Gastrocnemius medialis (tissue), 4 donors: ENCODE results near the gene MSLN. TPM values are rescaled to one million over a fixed set of nuclear protein-coding genes. Genes with fewer than 3 reads are reported as not detected.

Experiments used
- ATAC-seq, 2 donors: fragments of 150-250 bp; one replicate each; pipeline ENCODE4 v1.9.1; 2016
- DNase-seq, 2 donors: peaks; one replicate each; pipeline ENCODE4 v3.0.0-alpha.2; 2019
- H3K27ac ChIP-seq, 4 donors: fragments of 200-600 bp; sonication (generic); 1 replicate in 1 of 4; 2 replicates in 3 of 4; pipeline ENCODE4 v1.5.1; 2016 to 2018; ENCODE audit warnings: mild to moderate bottlenecking in 2 of 4, moderate library complexity in 1 of 4
- H3K27me3 ChIP-seq, 3 donors: fragments of 200-600 bp; sonication (generic) in 2 of 3; 1 replicate in 1 of 3; 2 replicates in 2 of 3; pipeline versions ENCODE4 v1.5.1 to v1.6.0; 2016 to 2019; ENCODE audit warnings: mild to moderate bottlenecking in 1 of 3, moderate library complexity in 1 of 3
- H3K36me3 ChIP-seq, 2 donors: fragments of 200-600 bp; sonication (generic) in 1 of 2; one replicate each; pipeline ENCODE4 v1.5.1; 2017 to 2018
- H3K4me1 ChIP-seq, 2 donors: fragments of 200-600 bp; sonication (generic) in 1 of 2; one replicate each; pipeline ENCODE4 v1.5.1; 2016 to 2017; ENCODE audit warnings: mild to moderate bottlenecking in 2 of 2
- H3K4me3 ChIP-seq, 4 donors: fragments of 200-600 bp; sonication (generic) in 3 of 4; 1 replicate in 1 of 4; 2 replicates in 3 of 4; pipeline ENCODE4 v1.5.1; 2016 to 2019; ENCODE audit warnings: mild to moderate bottlenecking in 2 of 4
- H3K9me3 ChIP-seq, 3 donors: fragments of 200-600 bp; sonication (generic) in 2 of 3; 1 replicate in 1 of 3; 2 replicates in 2 of 3; pipeline ENCODE4 v1.5.1; 2016 to 2019
- POLR2A ChIP-seq, 2 donors: fragments of 450-650 bp; IDR thresholded peaks; one replicate each; pipeline ENCODE4 v1.6.1; 2017; ENCODE audit warnings: antibody characterized with exemption in 2 of 2, mild to moderate bottlenecking in 2 of 2, moderate library complexity in 2 of 2
- in situ Hi-C, 4 donors: fragments of 200-750 bp; cut with MboI; loops; one replicate each; pipeline versions ENCODE4 v1.15.0 to v1.8.0; 2017; ENCODE audit warnings: low sequenced_read_pairs in 4 of 4
- intact Hi-C: fragments of 100-400 bp; cut with DNase I; formaldehyde crosslinking; loops from one replicate; pipeline ENCODE4 v1.15.1; 2023; ENCODE audit warnings: low total_unique reads
- total RNA-seq, 4 donors: library from RNA; depleted of rRNA; stranded (reverse); fragments of >200 nt; gene quantifications; one replicate each; pipeline versions ENCODE4 v1.1.0 to v1.2.3, GENCODE V29; 2016
- TF ChIP-seq, protein P1 (sequence below), 5 experiments: fragments of 450-650 bp in 3 of 5; fragments of 200-600 bp in 2 of 5; sonication (generic) in 2 of 5; IDR thresholded peaks in 4 of 5; conservative IDR thresholded peaks in 1 of 5; 1 replicate in 4 of 5; 2 replicates in 1 of 5; pipeline ENCODE4 v1.5.1; 2016 to 2019; ENCODE audit warnings: antibody characterized with exemption in 5 of 5, mild to moderate bottlenecking in 3 of 5, moderate library complexity in 3 of 5

Gene MSLN
- total RNA-seq, 4 donors from 2014 or later, result not detected

DNA sequence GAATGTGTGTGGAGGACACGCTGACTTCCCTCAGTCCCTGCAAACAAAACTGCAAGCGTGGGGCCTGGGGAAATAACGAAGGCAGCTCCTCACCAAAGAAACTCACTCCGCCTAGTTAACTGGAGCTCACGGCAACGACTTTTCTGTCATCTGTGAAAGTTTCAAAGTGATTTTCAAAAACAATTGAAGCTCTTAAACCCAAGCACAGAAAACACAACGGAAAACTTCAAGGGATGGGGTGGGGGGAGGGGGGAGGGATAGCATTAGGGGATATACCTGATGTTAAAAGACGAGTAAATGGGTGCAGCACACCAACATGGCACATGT, 43.2 kb downstream of the MSLN start:
- Histone ChIP-seq H3K27me3 (peaks cover 55 to 72% (median 55%) of the 10 kb centered on the region in 3 donors), H3K4me3 (no peak overlapping the region), H3K9me3 (no peaks in the 10 kb centered on the region), H3K27ac (no peak overlapping the region), H3K36me3 (no peaks in the 10 kb centered on the region), H3K4me1 (no peaks in the 10 kb centered on the region)
- no peak for TF ChIP-seq POLR2A (IDR thresholded peaks at IDR 0.05)
- TF ChIP-seq, protein P1, sequence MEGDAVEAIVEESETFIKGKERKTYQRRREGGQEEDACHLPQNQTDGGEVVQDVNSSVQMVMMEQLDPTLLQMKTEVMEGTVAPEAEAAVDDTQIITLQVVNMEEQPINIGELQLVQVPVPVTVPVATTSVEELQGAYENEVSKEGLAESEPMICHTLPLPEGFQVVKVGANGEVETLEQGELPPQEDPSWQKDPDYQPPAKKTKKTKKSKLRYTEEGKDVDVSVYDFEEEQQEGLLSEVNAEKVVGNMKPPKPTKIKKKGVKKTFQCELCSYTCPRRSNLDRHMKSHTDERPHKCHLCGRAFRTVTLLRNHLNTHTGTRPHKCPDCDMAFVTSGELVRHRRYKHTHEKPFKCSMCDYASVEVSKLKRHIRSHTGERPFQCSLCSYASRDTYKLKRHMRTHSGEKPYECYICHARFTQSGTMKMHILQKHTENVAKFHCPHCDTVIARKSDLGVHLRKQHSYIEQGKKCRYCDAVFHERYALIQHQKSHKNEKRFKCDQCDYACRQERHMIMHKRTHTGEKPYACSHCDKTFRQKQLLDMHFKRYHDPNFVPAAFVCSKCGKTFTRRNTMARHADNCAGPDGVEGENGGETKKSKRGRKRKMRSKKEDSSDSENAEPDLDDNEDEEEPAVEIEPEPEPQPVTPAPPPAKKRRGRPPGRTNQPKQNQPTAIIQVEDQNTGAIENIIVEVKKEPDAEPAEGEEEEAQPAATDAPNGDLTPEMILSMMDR (IDR thresholded peaks at IDR 0.05 in 4 of 5, conservative IDR thresholded peaks at IDR 0.05 in 1 of 5), result no peak
- DNase-seq, result no peak
- in situ Hi-C loops (loop anchor here in 1 of 4 donors (25.0 kb wide), 1 partner anchor 259 kb away; the partner anchor contains the start of gene SSTR5), intact Hi-C loops (no loop called here)
- ATAC-seq, result no peak

GRCh38 chr16:804193-805048, 43.9 kb downstream of the MSLN start:
- in situ Hi-C loops (loop anchor here in 1 of 4 donors (25.0 kb wide), 1 partner anchor 258 kb away; the partner anchor contains the start of gene SSTR5), intact Hi-C loops (no loop called here)
- TF ChIP-seq POLR2A (IDR thresholded peaks at IDR 0.05), result no peak
- TF ChIP-seq, protein P1 (IDR thresholded peaks at IDR 0.05 in 4 of 5, conservative IDR thresholded peaks at IDR 0.05 in 1 of 5), result no peak
- H3K9me3 ChIP-seq, result no peaks in the 10 kb centered on the region
- H3K4me3 ChIP-seq, result no peak overlapping the region
- H3K27me3 ChIP-seq, result peaks cover 49 to 65% (median 52%) of the 10 kb centered on the region in 3 donors
- no peaks in the 10 kb centered on the region for H3K36me3 ChIP-seq
- DNase-seq, result no peak
- H3K27ac ChIP-seq, result no peak overlapping the region
- ATAC-seq, result no peak
- no peaks in the 10 kb centered on the region for H3K4me1 ChIP-seq

- intact Hi-C loops, result no loop called here
- no peaks in the 10 kb centered on the region for H3K9me3 ChIP-seq
- no peaks in the 10 kb centered on the region for H3K36me3 ChIP-seq
- DNase-seq (no peak), ATAC-seq (no peak)
- no peak overlapping the region for H3K27ac ChIP-seq
- TF ChIP-seq, protein P1 (IDR thresholded peaks at IDR 0.05 in 4 of 5, conservative IDR thresholded peaks at IDR 0.05 in 1 of 5), result no peak
- TF ChIP-seq POLR2A (IDR thresholded peaks at IDR 0.05), result no peak
- peaks cover 45 to 55% (median 49%) of the 10 kb centered on the region in 3 donors for H3K27me3 ChIP-seq
- in situ Hi-C loops, result loop anchor here in 1 of 4 donors (25.0 kb wide), 1 partner anchor 257 kb away; the partner anchor contains the start of gene SSTR5
- no peaks in the 10 kb centered on the region for H3K4me1 ChIP-seq
- no peak overlapping the region for H3K4me3 ChIP-seq
These were observed 44.9 kb downstream of the MSLN start for GRCh38 chr16:805474-805873.

GRCh38 chr16:807347-808084, 47.0 kb downstream of the MSLN start:
- in situ Hi-C loops, result loop anchor here in 1 of 4 donors (25.0 kb wide), 1 partner anchor 255 kb away; the partner anchor contains the start of gene SSTR5
- peak overlapping the region; percentile 62 to 74 (median 66) for H3K4me3 ChIP-seq
- peak; percentile 73 to 88 for ATAC-seq
- DNase-seq, result peak; percentile 58 to 81
- peak overlapping the region; percentile 74 to 87 (median 78) for H3K27ac ChIP-seq
- TF ChIP-seq, protein P1 (IDR thresholded peaks at IDR 0.05 in 4 of 5, conservative IDR thresholded peaks at IDR 0.05 in 1 of 5), result no peak
- peak; percentile 41 to 42 for TF ChIP-seq POLR2A (IDR thresholded peaks at IDR 0.05)
- H3K9me3 ChIP-seq, result no peaks in the 10 kb centered on the region
- H3K36me3 ChIP-seq, result no peaks in the 10 kb centered on the region
- no peaks in the 10 kb centered on the region for H3K4me1 ChIP-seq
- intact Hi-C loops, result loop anchor here (1.0 kb wide), 1 partner anchor 19 kb away; the partner anchor contains the start of genes CHTF18 and RPUSD1
- H3K27me3 ChIP-seq, result peaks cover 24 to 40% (median 39%) of the 10 kb centered on the region in 3 donors
